Brain microvascular endothelial cell (primary cell): ENCODE data around the gene ELK4.

Experiments
- DNase-seq: peaks from one replicate; pipeline ENCODE4 v3.0.0-alpha.2; 2020
- H3K27ac ChIP-seq: fragments of 250-450 bp; sonication (Bioruptor Pico); 2 replicates; pipeline ENCODE4 v1.5.1; 2020; ENCODE audit warnings: mild to moderate bottlenecking, moderate library complexity
- H3K27me3 ChIP-seq: fragments of 250-450 bp; sonication (Bioruptor Pico); replicated peaks from 2 replicates; pipeline ENCODE4 v1.5.1; 2020; ENCODE audit warnings: mild to moderate bottlenecking
- H3K36me3 ChIP-seq: fragments of 250-450 bp; sonication (Bioruptor Pico); replicated peaks from 2 replicates; pipeline ENCODE4 v1.5.1; 2020; ENCODE audit warnings: mild to moderate bottlenecking
- H3K4me3 ChIP-seq: 2 replicates; pipeline ENCODE4 v1.5.1; 2011; ENCODE audit warnings: low read depth, mild to moderate bottlenecking, control low read depth, low read length, moderate library complexity
- in situ Hi-C: cut with HindIII; loops from 2 replicates; pipeline ENCODE4 v1.10.0; 2017; ENCODE audit warnings: low sequenced_read_pairs, low pct_ligation_motif_present
- TF ChIP-seq, protein P1 (sequence below): IDR thresholded peaks from 2 replicates; pipeline ENCODE4 v1.5.1; 2011; ENCODE audit warnings: low read depth, mild to moderate bottlenecking, moderate library complexity, low read length, control low read depth, inconsistent platforms; ENCODE audit errors: missing control alignments

ELK4 gene

DNA sequence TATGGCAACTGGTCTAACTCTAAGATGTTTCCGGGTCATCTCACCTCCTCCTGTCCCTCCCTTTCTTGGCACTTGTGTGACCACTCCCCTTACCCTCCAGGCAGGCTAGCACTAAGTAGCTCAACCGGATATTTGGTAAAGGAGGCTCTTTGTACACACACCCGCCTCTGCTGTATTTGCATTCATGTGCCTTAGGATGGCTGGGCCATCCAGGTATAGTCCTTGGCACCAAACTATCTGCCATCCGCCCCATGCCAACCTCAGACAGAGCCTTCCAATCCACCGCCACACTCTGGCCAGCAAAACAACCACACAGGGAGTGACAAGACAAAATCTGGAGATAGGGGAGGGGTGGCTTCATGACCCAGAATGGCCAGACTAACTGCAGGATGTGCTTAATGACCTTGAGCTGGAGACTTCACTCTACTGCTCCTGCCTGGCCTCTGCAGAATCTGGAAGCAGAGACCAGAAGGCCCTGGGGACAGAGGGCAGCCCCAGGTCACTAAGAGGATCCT is 67.8 kb downstream of the ELK4 start:
- H3K27ac ChIP-seq = no peak overlapping the region
- in situ Hi-C loops = no loop called here
- TF ChIP-seq, protein P1, sequence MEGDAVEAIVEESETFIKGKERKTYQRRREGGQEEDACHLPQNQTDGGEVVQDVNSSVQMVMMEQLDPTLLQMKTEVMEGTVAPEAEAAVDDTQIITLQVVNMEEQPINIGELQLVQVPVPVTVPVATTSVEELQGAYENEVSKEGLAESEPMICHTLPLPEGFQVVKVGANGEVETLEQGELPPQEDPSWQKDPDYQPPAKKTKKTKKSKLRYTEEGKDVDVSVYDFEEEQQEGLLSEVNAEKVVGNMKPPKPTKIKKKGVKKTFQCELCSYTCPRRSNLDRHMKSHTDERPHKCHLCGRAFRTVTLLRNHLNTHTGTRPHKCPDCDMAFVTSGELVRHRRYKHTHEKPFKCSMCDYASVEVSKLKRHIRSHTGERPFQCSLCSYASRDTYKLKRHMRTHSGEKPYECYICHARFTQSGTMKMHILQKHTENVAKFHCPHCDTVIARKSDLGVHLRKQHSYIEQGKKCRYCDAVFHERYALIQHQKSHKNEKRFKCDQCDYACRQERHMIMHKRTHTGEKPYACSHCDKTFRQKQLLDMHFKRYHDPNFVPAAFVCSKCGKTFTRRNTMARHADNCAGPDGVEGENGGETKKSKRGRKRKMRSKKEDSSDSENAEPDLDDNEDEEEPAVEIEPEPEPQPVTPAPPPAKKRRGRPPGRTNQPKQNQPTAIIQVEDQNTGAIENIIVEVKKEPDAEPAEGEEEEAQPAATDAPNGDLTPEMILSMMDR = no peak
- no peak for DNase-seq
- H3K4me3 ChIP-seq = no peak overlapping the region
- peaks cover 28% of the 10 kb centered on the region for H3K27me3 ChIP-seq
- no peaks in the 10 kb centered on the region for H3K36me3 ChIP-seq

DNA sequence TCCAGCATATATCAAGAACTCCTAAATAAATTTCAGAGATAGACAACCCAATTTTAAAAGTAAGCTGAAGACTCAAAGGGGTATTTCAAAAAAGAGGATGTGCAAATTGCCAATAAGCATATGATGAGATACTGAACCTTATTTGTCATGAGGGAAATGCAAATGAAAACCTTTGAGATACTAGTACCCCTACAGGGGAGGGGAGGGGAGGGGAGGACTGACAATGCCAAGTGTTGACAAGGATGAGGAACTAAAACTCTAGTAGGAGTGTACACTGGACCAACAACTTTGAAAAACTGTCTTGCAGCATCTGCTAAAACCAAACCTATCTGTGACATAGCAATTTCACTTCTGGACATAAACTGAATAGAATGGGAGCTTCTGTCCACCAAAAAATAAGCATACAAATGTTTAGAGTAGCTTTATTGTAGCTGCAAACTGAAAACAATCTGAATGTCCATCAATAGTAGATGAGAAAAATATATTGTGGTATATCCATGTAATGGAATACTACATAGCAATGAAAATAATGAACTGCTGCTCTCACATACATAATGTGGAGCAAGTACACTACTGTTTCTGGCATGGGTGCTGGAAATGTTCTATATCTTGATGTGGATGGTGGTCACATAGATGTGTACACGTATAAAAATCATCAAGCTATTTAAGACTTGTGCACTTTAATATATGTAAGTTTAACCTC is 70.2 kb downstream of the ELK4 start:
- in situ Hi-C loops = no loop called here
- no peaks in the 10 kb centered on the region for H3K36me3 ChIP-seq
- no peak overlapping the region for H3K27ac ChIP-seq
- no peak for DNase-seq
- TF ChIP-seq, protein P1 = no peak
- peaks cover 6% of the 10 kb centered on the region for H3K27me3 ChIP-seq
- no peak overlapping the region for H3K4me3 ChIP-seq
